ENCODE data around the gene TOP2A. TPM values are rescaled to one million over a fixed set of nuclear protein-coding genes. Genes with fewer than 3 reads are reported as not detected.

The TOP2A gene
- polyA plus RNA-seq, 1 of the 3 experiments (the other 2 are of a cell fraction) = 20.6 TPM

- H3F3A ChIP-seq (replicated peaks; ENCODE audit: insufficient read depth) = peaks cover 4% of the 10 kb centered on the region
- DNase-seq = peak; percentile 47
- no peak overlapping the region for H3K4me3 ChIP-seq (ENCODE audit: low read depth in 2 of 2, low read length in 1 of 2)
- H3K36me3 ChIP-seq (replicated peaks in 1 of 2; ENCODE audit: control insufficient read depth in 1 of 2, insufficient read depth in 2 of 2, low read length in 1 of 2) = no peaks in the 10 kb centered on the region
- H3K27me3 ChIP-seq (ENCODE audit: insufficient read depth) = no peaks in the 10 kb centered on the region
- H3K4me2 ChIP-seq = no peak overlapping the region
- peaks cover 30% of the 10 kb centered on the region for H3K79me2 ChIP-seq (ENCODE audit: insufficient read depth)
- no peak overlapping the region for H3K9ac ChIP-seq
- peaks cover 0 to 10% of the 10 kb centered on the region in 2 experiments; a peak in 2 of 4 replicates for H3K4me1 ChIP-seq (ENCODE audit: control insufficient read depth in 1 of 2, insufficient read depth in 2 of 2, low read depth in 1 of 2, low read length in 1 of 2)
- H3K27ac ChIP-seq (ENCODE audit: low read depth in 2 of 2, low read length in 1 of 2) = peak overlapping the region in 1 of 2 experiments; percentile 29; a peak in 1 of 4 replicates
- 0 out of 2 replicates have a peak, but pooled peaks have one; percentile 62 for TF ChIP-seq RCOR1 (IDR thresholded peaks at IDR 0.05; ENCODE audit: low read length)
- TF ChIP-seq FOXM1 (IDR thresholded peaks at IDR 0.05; ENCODE audit: low read depth) = no peak
- peak overlapping the region; percentile 13; the same call in 1 of the 2 replicates for H2AFZ ChIP-seq (ENCODE audit: low read depth)
- 84% methylated on average over 9 of the region's 11 CpGs for WGBS (ENCODE audit: low lambda C conversion rate)
- H4K20me1 ChIP-seq (ENCODE audit: insufficient read depth) = no peaks in the 10 kb centered on the region
- H3K9me3 ChIP-seq = no peaks in the 10 kb centered on the region
- H3K9me2 ChIP-seq = no peaks in the 10 kb centered on the region
- ChIA-PET CTCF (interaction anchor here (0.6 to 16.1 kb wide), 9 partner anchors 9 to 140 kb away, joined by 4 to 175 read pairs (median 5); no protein-coding TSS in a partner anchor), POLR2A (interaction anchor here (1.1 to 1.6 kb wide), 2 partner anchors 58 to 112 kb away, joined by 3 to 4 read pairs; no protein-coding TSS in a partner anchor)
Measured at GRCh38 chr17:40419559-40420331, 2.0 kb upstream of the TOP2A start.

GRCh38 chr17:40418428-40418706, 671 bp upstream of the TOP2A start:
- H3K4me1 ChIP-seq (ENCODE audit: control insufficient read depth in 1 of 2, insufficient read depth in 2 of 2, low read depth in 1 of 2, low read length in 1 of 2) = peaks cover 0 to 10% of the 10 kb centered on the region in 2 experiments; a peak in 2 of 4 replicates
- WGBS (ENCODE audit: low lambda C conversion rate) = 77% methylated on average over 16 of the region's 16 CpGs
- peaks cover 43% of the 10 kb centered on the region for H3K79me2 ChIP-seq (ENCODE audit: insufficient read depth)
- no peaks in the 10 kb centered on the region for H4K20me1 ChIP-seq (ENCODE audit: insufficient read depth)
- H2AFZ ChIP-seq (ENCODE audit: low read depth) = peak overlapping the region; percentile 85
- no peaks in the 10 kb centered on the region for H3K27me3 ChIP-seq (ENCODE audit: insufficient read depth)
- ChIA-PET POLR2A (interaction anchor here (1.0 to 1.5 kb wide), 8 partner anchors 15 to 124 kb away, joined by 3 to 5 read pairs (median 4); no protein-coding TSS in a partner anchor), CTCF (interaction anchor here (0.6 to 16.1 kb wide), 17 partner anchors 8 to 227 kb away, joined by 3 to 175 read pairs (median 5); no protein-coding TSS in a partner anchor)
- peaks cover 9% of the 10 kb centered on the region for H3F3A ChIP-seq (replicated peaks; ENCODE audit: insufficient read depth)
- peak overlapping the region; percentile 64 for H3K4me2 ChIP-seq
- H3K27ac ChIP-seq (ENCODE audit: low read depth in 2 of 2, low read length in 1 of 2) = peak overlapping the region; percentile 37 to 81; a peak in 3 of 4 replicates
- no peak for DNase-seq
- H3K36me3 ChIP-seq (replicated peaks in 1 of 2; ENCODE audit: control insufficient read depth in 1 of 2, insufficient read depth in 2 of 2, low read length in 1 of 2) = peaks cover 0 to 4% of the 10 kb centered on the region in 2 experiments
- peak overlapping the region; percentile 43 to 64 for H3K4me3 ChIP-seq (ENCODE audit: low read depth in 2 of 2, low read length in 1 of 2)
- H3K9me3 ChIP-seq = no peaks in the 10 kb centered on the region
- peak overlapping the region; percentile 31; the same call in 1 of the 2 replicates for H3K9ac ChIP-seq
- H3K9me2 ChIP-seq = no peaks in the 10 kb centered on the region
- TF ChIP-seq POLR2AphosphoS5 (IDR thresholded peaks at IDR 0.05; ENCODE audit: low read depth, low read length) = no peak
- TF ChIP-seq, protein P1, sequence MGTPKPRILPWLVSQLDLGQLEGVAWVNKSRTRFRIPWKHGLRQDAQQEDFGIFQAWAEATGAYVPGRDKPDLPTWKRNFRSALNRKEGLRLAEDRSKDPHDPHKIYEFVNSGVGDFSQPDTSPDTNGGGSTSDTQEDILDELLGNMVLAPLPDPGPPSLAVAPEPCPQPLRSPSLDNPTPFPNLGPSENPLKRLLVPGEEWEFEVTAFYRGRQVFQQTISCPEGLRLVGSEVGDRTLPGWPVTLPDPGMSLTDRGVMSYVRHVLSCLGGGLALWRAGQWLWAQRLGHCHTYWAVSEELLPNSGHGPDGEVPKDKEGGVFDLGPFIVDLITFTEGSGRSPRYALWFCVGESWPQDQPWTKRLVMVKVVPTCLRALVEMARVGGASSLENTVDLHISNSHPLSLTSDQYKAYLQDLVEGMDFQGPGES (IDR thresholded peaks at IDR 0.05; ENCODE audit: low read depth, low read length) = no peak
- no peak for TF ChIP-seq EP300 (IDR thresholded peaks at IDR 0.05; ENCODE audit: borderline replicate concordance in 1 of 2, low read depth in 1 of 2, low read length in 1 of 2)
- no peak for TF ChIP-seq CTCF (IDR thresholded peaks at IDR 0.05)
- TF ChIP-seq, protein P2, sequence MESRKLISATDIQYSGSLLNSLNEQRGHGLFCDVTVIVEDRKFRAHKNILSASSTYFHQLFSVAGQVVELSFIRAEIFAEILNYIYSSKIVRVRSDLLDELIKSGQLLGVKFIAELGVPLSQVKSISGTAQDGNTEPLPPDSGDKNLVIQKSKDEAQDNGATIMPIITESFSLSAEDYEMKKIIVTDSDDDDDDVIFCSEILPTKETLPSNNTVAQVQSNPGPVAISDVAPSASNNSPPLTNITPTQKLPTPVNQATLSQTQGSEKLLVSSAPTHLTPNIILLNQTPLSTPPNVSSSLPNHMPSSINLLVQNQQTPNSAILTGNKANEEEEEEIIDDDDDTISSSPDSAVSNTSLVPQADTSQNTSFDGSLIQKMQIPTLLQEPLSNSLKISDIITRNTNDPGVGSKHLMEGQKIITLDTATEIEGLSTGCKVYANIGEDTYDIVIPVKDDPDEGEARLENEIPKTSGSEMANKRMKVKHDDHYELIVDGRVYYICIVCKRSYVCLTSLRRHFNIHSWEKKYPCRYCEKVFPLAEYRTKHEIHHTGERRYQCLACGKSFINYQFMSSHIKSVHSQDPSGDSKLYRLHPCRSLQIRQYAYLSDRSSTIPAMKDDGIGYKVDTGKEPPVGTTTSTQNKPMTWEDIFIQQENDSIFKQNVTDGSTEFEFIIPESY (IDR thresholded peaks at IDR 0.05; ENCODE audit: borderline replicate concordance, low read depth) = no peak
- TF ChIP-seq MXI1 (IDR thresholded peaks at IDR 0.05; ENCODE audit: low read depth, low read length) = no peak
- no peak for TF ChIP-seq MEF2A (IDR thresholded peaks at IDR 0.05; ENCODE audit: borderline replicate concordance, low read depth)
- no peak for TF ChIP-seq CHD2 (IDR thresholded peaks at IDR 0.05; ENCODE audit: low read length, partially characterized antibody)
- TF ChIP-seq TCF12 (IDR thresholded peaks at IDR 0.05) = no peak
- TF ChIP-seq NRF1 (IDR thresholded peaks at IDR 0.05; ENCODE audit: low read depth, low read length) = no peak
- TF ChIP-seq, protein P3, sequence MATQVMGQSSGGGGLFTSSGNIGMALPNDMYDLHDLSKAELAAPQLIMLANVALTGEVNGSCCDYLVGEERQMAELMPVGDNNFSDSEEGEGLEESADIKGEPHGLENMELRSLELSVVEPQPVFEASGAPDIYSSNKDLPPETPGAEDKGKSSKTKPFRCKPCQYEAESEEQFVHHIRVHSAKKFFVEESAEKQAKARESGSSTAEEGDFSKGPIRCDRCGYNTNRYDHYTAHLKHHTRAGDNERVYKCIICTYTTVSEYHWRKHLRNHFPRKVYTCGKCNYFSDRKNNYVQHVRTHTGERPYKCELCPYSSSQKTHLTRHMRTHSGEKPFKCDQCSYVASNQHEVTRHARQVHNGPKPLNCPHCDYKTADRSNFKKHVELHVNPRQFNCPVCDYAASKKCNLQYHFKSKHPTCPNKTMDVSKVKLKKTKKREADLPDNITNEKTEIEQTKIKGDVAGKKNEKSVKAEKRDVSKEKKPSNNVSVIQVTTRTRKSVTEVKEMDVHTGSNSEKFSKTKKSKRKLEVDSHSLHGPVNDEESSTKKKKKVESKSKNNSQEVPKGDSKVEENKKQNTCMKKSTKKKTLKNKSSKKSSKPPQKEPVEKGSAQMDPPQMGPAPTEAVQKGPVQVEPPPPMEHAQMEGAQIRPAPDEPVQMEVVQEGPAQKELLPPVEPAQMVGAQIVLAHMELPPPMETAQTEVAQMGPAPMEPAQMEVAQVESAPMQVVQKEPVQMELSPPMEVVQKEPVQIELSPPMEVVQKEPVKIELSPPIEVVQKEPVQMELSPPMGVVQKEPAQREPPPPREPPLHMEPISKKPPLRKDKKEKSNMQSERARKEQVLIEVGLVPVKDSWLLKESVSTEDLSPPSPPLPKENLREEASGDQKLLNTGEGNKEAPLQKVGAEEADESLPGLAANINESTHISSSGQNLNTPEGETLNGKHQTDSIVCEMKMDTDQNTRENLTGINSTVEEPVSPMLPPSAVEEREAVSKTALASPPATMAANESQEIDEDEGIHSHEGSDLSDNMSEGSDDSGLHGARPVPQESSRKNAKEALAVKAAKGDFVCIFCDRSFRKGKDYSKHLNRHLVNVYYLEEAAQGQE (IDR thresholded peaks at IDR 0.05; ENCODE audit: low read depth, low read length) = no peak
- TF ChIP-seq RAD21 (IDR thresholded peaks at IDR 0.05; ENCODE audit: low read length) = no peak
- no peak for TF ChIP-seq PBX3 (IDR thresholded peaks at IDR 0.05)
- TF ChIP-seq SMC3 (IDR thresholded peaks at IDR 0.05; ENCODE audit: low read depth, low read length) = no peak
